ENCODE measurements around the gene PAOX. TPM values are rescaled to one million over a fixed set of nuclear protein-coding genes. Genes with fewer than 3 reads are reported as not detected.

Gene PAOX
- total and polyA plus RNA-seq, 2 of the 4 experiments (the other 2 are of a cell fraction), result 3.8 to 4.5 TPM

DNA sequence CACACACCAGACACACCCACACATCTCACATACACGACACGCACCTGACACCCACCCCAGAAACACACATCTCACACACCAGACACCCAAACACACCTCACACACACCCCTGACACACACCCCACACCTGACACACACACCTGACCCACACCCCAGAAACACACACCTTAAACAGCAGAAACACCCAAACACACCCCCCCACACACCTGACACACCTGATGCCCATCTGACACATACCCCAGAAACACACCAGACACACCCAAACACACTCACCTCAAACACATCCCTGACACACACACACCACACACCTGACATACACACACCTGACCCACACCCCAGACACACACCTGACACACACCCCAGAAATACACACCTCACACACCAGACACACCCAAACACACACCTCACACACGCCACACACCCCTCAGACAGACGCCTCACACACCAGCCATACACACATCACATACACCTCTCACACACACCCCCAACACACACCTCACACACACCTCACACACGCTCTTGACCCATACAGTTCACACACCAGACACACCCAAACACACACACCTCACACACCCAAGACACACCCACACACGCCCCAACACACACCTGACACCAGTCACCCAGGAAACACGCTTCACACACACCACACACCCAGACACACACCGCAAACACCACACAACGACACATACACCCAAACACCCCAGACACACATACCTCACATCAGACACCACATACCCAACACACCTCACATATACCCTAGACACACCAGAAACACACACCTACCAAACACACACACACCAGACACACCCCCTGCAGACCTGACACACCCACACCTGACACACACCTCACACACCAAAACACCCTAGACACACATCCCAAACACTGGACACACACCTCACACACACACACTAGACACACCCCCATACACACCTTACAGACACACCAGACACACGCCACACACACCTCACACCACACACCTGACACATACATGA, 40.7 kb upstream of the PAOX start:
- dilution Hi-C loops (cut with HindIII; ENCODE audit: low sequenced_read_pairs, unreplicated experiment) (no loop called here), in situ Hi-C loops (cut with MboI; ENCODE audit: low sequenced_read_pairs) (no loop called here), intact Hi-C loops (cut with micrococcal nuclease) (no loop called here)
- Histone ChIP-seq H4K20me1 (ENCODE audit: insufficient read depth, low read length) (no peaks in the 10 kb centered on the region), H3K23ac (ENCODE audit: low read depth, low read length) (no peak overlapping the region), H4K91ac (ENCODE audit: insufficient read depth, low read depth, low read length) (no peak overlapping the region), H3K4me2 (ENCODE audit: low read depth, low read length) (no peak overlapping the region), H3K36me3 (ENCODE audit: control insufficient read depth, insufficient read depth, low read length) (no peaks in the 10 kb centered on the region), H3K4ac (ENCODE audit: low read depth, low read length) (no peak overlapping the region), H3K9me3 (ENCODE audit: control insufficient read depth, insufficient read depth, low read length) (no peaks in the 10 kb centered on the region; the same call in 1 of the 2 replicates), H3K27me3 (ENCODE audit: control insufficient read depth, insufficient read depth, low read length) (peaks cover 41% of the 10 kb centered on the region), H2BK15ac (ENCODE audit: low read depth, low read length) (no peak overlapping the region), H2BK120ac (ENCODE audit: low read depth, low read length) (no peak overlapping the region), H2BK5ac (ENCODE audit: low read depth, low read length, poor library complexity, severe bottlenecking) (peak overlapping the region; percentile 76), H3K14ac (replicated peaks; ENCODE audit: low read depth, low read length) (no peak overlapping the region), H3K18ac (ENCODE audit: low read depth, low read length) (no peak overlapping the region), H3K9me1 (ENCODE audit: insufficient read depth, low read length) (no peaks in the 10 kb centered on the region), H3K27ac (ENCODE audit: insufficient read depth, low read length) (no peak overlapping the region), H3K79me1 (ENCODE audit: low read depth in 1 of 2, low read length in 2 of 2) (no peaks in the 10 kb centered on the region), H4K5ac (ENCODE audit: low read depth, low read length) (no peak overlapping the region), H2BK20ac (ENCODE audit: low read depth, low read length) (no peak overlapping the region), H3K56ac (ENCODE audit: extremely low read depth, insufficient read depth, low read length) (no peak overlapping the region), H2AK9ac (replicated peaks; ENCODE audit: low read depth, low read length, poor library complexity) (peak overlapping the region; percentile 42), H4K8ac (ENCODE audit: low read depth in 2 of 2, low read length in 2 of 2) (no peak overlapping the region), H3K9ac (ENCODE audit: low read depth, low read length) (no peak overlapping the region), H3K4me1 (ENCODE audit: control insufficient read depth, insufficient read depth, low read length) (peaks cover 3% of the 10 kb centered on the region; the same call in 1 of the 2 replicates), H2AK5ac (ENCODE audit: low read depth, low read length) (no peak overlapping the region), H3K4me3 (ENCODE audit: insufficient read depth, low read depth, low read length) (no peak overlapping the region), H2AFZ (replicated peaks; ENCODE audit: low read length, poor library complexity) (no peak overlapping the region)
- no peak for ATAC-seq (ENCODE audit: low read depth)
- ChIA-PET CTCF (no interaction called here), POLR2A (ENCODE audit: unreplicated experiment) (no interaction called here)
- 83% methylated on average over 10 of the region's 10 CpGs; no CpG with 5 or more reads in 1 of the 2 experiments for WGBS, 2 experiments (ENCODE audit: extremely low coverage in 2 of 2, insufficient read length in 1 of 2)
- no peak for DNase-seq
- no TSS peak for BruUV-seq (replicated peaks)
- TF ChIP-seq, protein P1, sequence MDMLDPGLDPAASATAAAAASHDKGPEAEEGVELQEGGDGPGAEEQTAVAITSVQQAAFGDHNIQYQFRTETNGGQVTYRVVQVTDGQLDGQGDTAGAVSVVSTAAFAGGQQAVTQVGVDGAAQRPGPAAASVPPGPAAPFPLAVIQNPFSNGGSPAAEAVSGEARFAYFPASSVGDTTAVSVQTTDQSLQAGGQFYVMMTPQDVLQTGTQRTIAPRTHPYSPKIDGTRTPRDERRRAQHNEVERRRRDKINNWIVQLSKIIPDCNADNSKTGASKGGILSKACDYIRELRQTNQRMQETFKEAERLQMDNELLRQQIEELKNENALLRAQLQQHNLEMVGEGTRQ (IDR thresholded peaks at IDR 0.05; ENCODE audit: low read depth, low read length), result no peak
- TF ChIP-seq FOS (IDR thresholded peaks at IDR 0.05; ENCODE audit: low read depth, low read length) (no peak), RCOR1 (IDR thresholded peaks at IDR 0.05; ENCODE audit: insufficient replicate concordance, low read length) (no peak), MAZ (IDR thresholded peaks at IDR 0.05; ENCODE audit: borderline replicate concordance, low read depth, low read length) (no peak), SMC3 (IDR thresholded peaks at IDR 0.05; ENCODE audit: low read depth, low read length) (no peak), RFX5 (IDR thresholded peaks at IDR 0.05; ENCODE audit: low read depth, low read length) (no peak), BHLHE40 (IDR thresholded peaks at IDR 0.05; ENCODE audit: low read depth, low read length) (no peak), RAD21 (IDR thresholded peaks at IDR 0.05; ENCODE audit: low read length) (no peak), MAFK (IDR thresholded peaks at IDR 0.05; ENCODE audit: low read depth, low read length) (no peak), MXI1 (IDR thresholded peaks at IDR 0.05; ENCODE audit: borderline replicate concordance, low read depth, low read length) (no peak), POLR2A (IDR thresholded peaks at IDR 0.05; ENCODE audit: low read depth, low read length) (no peak), CHD1 (IDR thresholded peaks at IDR 0.05; ENCODE audit: low read depth, low read length) (no peak)
- TF ChIP-seq, protein P2, sequence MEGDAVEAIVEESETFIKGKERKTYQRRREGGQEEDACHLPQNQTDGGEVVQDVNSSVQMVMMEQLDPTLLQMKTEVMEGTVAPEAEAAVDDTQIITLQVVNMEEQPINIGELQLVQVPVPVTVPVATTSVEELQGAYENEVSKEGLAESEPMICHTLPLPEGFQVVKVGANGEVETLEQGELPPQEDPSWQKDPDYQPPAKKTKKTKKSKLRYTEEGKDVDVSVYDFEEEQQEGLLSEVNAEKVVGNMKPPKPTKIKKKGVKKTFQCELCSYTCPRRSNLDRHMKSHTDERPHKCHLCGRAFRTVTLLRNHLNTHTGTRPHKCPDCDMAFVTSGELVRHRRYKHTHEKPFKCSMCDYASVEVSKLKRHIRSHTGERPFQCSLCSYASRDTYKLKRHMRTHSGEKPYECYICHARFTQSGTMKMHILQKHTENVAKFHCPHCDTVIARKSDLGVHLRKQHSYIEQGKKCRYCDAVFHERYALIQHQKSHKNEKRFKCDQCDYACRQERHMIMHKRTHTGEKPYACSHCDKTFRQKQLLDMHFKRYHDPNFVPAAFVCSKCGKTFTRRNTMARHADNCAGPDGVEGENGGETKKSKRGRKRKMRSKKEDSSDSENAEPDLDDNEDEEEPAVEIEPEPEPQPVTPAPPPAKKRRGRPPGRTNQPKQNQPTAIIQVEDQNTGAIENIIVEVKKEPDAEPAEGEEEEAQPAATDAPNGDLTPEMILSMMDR (conservative IDR thresholded peaks at IDR 0.05; ENCODE audit: low read depth, low read length), result no peak
- TF ChIP-seq, protein P3, sequence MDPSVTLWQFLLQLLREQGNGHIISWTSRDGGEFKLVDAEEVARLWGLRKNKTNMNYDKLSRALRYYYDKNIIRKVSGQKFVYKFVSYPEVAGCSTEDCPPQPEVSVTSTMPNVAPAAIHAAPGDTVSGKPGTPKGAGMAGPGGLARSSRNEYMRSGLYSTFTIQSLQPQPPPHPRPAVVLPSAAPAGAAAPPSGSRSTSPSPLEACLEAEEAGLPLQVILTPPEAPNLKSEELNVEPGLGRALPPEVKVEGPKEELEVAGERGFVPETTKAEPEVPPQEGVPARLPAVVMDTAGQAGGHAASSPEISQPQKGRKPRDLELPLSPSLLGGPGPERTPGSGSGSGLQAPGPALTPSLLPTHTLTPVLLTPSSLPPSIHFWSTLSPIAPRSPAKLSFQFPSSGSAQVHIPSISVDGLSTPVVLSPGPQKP (IDR thresholded peaks at IDR 0.05; ENCODE audit: borderline replicate concordance, low read depth, low read length), result no peak
